ENCODE measurements around the gene CH25H. TPM values are rescaled to one million over a fixed set of nuclear protein-coding genes. Genes with fewer than 3 reads are reported as not detected.
"Not testable (repeated sequence)": the region's sequence is repeated elsewhere in the genome, so short reads cannot be mapped to it uniquely, and the experiment has no call there.

Gene CH25H
- total RNA-seq, 1 experiment from 2014 or later = 0.10 TPM

DNA sequence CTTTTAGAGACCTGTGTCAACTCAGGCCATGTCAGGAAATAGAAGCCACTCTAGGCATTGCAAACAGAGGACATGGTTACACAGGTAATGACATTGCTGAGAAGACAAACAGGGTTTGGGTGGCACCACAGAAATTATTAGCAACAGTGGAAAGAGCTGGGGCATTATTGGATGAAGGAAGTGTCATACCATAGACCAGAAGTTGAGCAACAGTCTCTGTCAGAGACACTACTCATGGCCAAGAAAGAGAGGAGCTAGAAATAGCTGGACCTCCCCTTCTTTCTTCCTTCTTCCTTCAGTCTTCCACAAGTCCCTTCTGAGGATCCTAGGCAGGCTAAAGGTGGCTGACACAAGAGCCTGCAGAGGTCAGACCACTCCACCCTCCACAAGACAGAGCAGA lies 48.7 kb upstream of the CH25H start:
- ChIA-PET CTCF (no interaction called here), POLR2A (no interaction called here)
- in situ Hi-C loops (cut with HindIII; ENCODE audit: low pct_unique_long_range_greater_than_20kb, low sequenced_read_pairs) = no loop called here
- Histone ChIP-seq H3K4me3 (ENCODE audit: low read depth in 2 of 2, low read length in 2 of 2) (no peak overlapping the region), H3K9me3 (ENCODE audit: control insufficient read depth, insufficient read depth, low read depth, low read length) (peaks cover 7% of the 10 kb centered on the region; the same call in 1 of the 2 replicates), H3K36me3 (ENCODE audit: control insufficient read depth, insufficient read depth, low read length) (no peaks in the 10 kb centered on the region), H3K4me1 (ENCODE audit: control insufficient read depth, insufficient read depth, low read length) (peaks cover 6% of the 10 kb centered on the region), H3K27me3 (ENCODE audit: control insufficient read depth, insufficient read depth, low read length) (no peaks in the 10 kb centered on the region), H3K27ac (ENCODE audit: low read length) (peak overlapping the region; percentile 41; the same call in 1 of the 2 replicates)
- DNase-seq (ENCODE audit: low read depth, low spot score) (no peak), ATAC-seq (no peak)
- BruUV-seq (replicated peaks) = no TSS peak
- TF ChIP-seq, protein P1, sequence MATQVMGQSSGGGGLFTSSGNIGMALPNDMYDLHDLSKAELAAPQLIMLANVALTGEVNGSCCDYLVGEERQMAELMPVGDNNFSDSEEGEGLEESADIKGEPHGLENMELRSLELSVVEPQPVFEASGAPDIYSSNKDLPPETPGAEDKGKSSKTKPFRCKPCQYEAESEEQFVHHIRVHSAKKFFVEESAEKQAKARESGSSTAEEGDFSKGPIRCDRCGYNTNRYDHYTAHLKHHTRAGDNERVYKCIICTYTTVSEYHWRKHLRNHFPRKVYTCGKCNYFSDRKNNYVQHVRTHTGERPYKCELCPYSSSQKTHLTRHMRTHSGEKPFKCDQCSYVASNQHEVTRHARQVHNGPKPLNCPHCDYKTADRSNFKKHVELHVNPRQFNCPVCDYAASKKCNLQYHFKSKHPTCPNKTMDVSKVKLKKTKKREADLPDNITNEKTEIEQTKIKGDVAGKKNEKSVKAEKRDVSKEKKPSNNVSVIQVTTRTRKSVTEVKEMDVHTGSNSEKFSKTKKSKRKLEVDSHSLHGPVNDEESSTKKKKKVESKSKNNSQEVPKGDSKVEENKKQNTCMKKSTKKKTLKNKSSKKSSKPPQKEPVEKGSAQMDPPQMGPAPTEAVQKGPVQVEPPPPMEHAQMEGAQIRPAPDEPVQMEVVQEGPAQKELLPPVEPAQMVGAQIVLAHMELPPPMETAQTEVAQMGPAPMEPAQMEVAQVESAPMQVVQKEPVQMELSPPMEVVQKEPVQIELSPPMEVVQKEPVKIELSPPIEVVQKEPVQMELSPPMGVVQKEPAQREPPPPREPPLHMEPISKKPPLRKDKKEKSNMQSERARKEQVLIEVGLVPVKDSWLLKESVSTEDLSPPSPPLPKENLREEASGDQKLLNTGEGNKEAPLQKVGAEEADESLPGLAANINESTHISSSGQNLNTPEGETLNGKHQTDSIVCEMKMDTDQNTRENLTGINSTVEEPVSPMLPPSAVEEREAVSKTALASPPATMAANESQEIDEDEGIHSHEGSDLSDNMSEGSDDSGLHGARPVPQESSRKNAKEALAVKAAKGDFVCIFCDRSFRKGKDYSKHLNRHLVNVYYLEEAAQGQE (IDR thresholded peaks at IDR 0.05; ENCODE audit: insufficient read depth in 1 of 2, low read depth in 2 of 2, low read length in 1 of 2) = no peak
- TF ChIP-seq SIN3A (IDR thresholded peaks at IDR 0.05; ENCODE audit: borderline replicate concordance, insufficient read depth, low read depth, low read length) (no peak), TCF7L2 (IDR thresholded peaks at IDR 0.05; ENCODE audit: low read depth, low read length) (no peak), POLR2AphosphoS5 (IDR thresholded peaks at IDR 0.05; ENCODE audit: low read depth, low read length) (no peak), CTCF (IDR thresholded peaks at IDR 0.05) (no peak)
- intact Hi-C loops (cut with micrococcal nuclease; ENCODE audit: unreplicated experiment) = no loop called here

DNA sequence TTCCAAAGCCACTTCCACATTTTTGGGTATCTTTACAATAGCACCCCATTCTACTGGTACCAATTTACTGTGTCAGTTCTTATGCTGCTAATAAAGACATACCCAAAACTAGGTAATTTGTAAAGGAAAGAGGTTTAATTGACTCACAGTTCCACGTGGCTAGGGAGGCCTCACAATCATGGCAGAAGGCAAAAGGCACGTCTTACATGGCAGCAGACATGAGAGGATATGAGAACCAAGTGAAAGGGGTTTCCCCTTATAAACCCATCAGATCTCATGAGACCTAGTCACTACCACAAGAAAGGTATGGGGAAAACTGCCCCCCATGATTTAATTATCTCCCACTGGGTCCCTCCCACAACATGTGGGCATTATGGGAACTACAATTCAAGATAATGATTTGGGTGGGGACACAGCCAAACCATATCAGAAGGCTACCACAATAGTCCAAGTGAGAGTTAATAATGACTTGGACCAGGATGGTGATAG lies 48.0 kb upstream of the CH25H start:
- intact Hi-C loops (cut with micrococcal nuclease; ENCODE audit: unreplicated experiment); CTCF ChIA-PET; H3K27me3 ChIP-seq (ENCODE audit: control insufficient read depth, insufficient read depth, low read length); ATAC-seq; DNase-seq (ENCODE audit: low read depth, low spot score); H3K4me1 ChIP-seq (ENCODE audit: control insufficient read depth, insufficient read depth, low read length); H3K36me3 ChIP-seq (ENCODE audit: control insufficient read depth, insufficient read depth, low read length); BruUV-seq (replicated peaks); in situ Hi-C loops (cut with HindIII; ENCODE audit: low pct_unique_long_range_greater_than_20kb, low sequenced_read_pairs); H3K27ac ChIP-seq (ENCODE audit: low read length); H3K4me3 ChIP-seq (ENCODE audit: low read depth in 2 of 2, low read length in 2 of 2); H3K9me3 ChIP-seq (ENCODE audit: control insufficient read depth, insufficient read depth, low read depth, low read length); POLR2A ChIA-PET: not testable (repeated sequence)

DNA sequence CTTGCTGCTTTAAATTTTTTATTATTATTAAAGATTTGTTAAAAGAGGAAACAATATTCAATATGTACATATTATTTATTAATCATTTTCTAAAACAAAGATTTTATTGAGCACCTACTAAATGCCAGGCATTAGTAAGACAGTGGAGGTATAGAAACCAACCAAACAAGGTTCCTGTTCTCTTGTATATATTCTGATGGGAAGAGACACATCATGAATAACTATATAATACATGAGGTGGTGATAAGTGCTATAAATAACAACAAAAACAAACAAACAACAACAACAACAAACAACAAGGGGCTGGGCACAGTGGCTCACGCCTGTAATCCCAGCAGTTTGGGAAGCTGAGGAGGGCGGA lies 45.1 kb upstream of the CH25H start:
- in situ Hi-C loops (cut with HindIII; ENCODE audit: low pct_unique_long_range_greater_than_20kb, low sequenced_read_pairs) = no loop called here
- Histone ChIP-seq H3K27ac (ENCODE audit: low read length) (peak overlapping the region; percentile 66), H3K36me3 (ENCODE audit: control insufficient read depth, insufficient read depth, low read length) (no peaks in the 10 kb centered on the region), H3K9me3 (ENCODE audit: control insufficient read depth, insufficient read depth, low read depth, low read length) (peaks cover 7% of the 10 kb centered on the region; the same call in 1 of the 2 replicates), H3K4me3 (ENCODE audit: low read depth in 2 of 2, low read length in 2 of 2) (peak overlapping the region; percentile 91 to 94; a peak in 3 of 4 replicates), H3K4me1 (ENCODE audit: control insufficient read depth, insufficient read depth, low read length) (peaks cover 3% of the 10 kb centered on the region; the same call in 1 of the 2 replicates), H3K27me3 (ENCODE audit: control insufficient read depth, insufficient read depth, low read length) (no peaks in the 10 kb centered on the region)
- no TSS peak for BruUV-seq (replicated peaks)
- POLR2A ChIA-PET = interaction anchor here (0.6 kb wide), 1 partner anchor 50 kb away, joined by 7 read pairs; no protein-coding TSS in a partner anchor
- DNase-seq (ENCODE audit: low read depth, low spot score) (no peak), ATAC-seq (no peak)
- CTCF ChIA-PET = interaction anchor here (1.3 kb wide), 1 partner anchor 34 kb away, joined by 3 read pairs; no protein-coding TSS in a partner anchor
- intact Hi-C loops (cut with micrococcal nuclease; ENCODE audit: unreplicated experiment) = no loop called here
- TF ChIP-seq TCF7L2 (IDR thresholded peaks at IDR 0.05; ENCODE audit: low read depth, low read length) = no peak
- TF ChIP-seq SIN3A (IDR thresholded peaks at IDR 0.05; ENCODE audit: borderline replicate concordance, insufficient read depth, low read depth, low read length) = no peak
- TF ChIP-seq CTCF (IDR thresholded peaks at IDR 0.05) = no peak
- TF ChIP-seq, protein P1 (IDR thresholded peaks at IDR 0.05; ENCODE audit: insufficient read depth in 1 of 2, low read depth in 2 of 2, low read length in 1 of 2) = no peak
- TF ChIP-seq POLR2AphosphoS5 (IDR thresholded peaks at IDR 0.05; ENCODE audit: low read depth, low read length) = no peak

All from Panc1 (cell line).